ENCODE measurements around the gene SHANK3.
"Not testable (repeated sequence)": the region's sequence is repeated elsewhere in the genome, so short reads cannot be mapped to it uniquely, and the experiment has no call there.

Gene SHANK3

GRCh38 chr22:50654664-50655063 lies 18.0 kb upstream of the SHANK3 start:
- DNase-seq, result not testable (repeated sequence)

DNA sequence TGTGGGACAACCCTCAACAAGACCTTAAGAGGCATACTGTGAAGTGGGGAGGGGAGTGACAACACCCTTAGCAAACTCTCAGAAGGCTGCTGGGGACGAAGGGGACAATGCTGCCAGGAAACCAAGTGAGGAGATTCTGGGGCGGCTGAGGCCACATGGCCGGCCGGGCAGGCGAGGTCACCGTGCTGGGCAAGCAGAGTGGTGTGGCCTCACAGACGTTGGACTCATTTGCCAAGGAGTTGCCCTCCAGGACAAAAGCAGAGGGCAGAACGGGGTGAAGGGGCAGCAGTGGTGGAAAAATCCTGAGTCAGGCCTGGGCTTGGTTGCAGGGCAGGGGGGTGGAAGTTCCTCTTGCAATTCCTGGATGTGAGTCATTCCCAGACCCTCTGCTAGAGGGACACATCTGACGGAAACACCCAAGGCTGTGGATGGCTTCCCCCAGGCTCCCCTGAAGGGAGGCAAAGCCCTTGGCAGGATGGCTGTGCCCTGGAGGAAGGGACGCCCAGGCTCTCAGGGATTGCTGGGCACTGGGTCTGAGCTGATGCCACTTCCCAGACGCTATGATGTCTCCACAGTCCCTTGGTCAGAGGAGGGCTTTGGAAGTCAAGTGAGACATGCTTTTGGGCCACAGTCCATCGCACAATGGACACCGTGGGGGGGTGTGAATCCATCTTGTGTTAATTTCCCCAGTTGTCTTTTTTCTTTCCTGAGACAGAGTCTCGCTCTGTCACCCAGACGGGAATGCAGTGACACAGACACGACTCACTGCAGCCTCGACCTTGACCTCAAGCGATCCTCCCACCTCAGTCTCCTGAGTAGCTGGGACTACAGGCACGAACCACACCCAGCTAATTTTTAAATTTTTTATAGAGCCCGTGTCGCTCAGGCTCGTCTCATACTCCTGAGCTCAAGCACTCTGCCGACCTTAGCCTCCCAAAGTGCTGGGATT lies 16.2 kb upstream of the SHANK3 start:
- DNase-seq, result peak; percentile 48

DNA sequence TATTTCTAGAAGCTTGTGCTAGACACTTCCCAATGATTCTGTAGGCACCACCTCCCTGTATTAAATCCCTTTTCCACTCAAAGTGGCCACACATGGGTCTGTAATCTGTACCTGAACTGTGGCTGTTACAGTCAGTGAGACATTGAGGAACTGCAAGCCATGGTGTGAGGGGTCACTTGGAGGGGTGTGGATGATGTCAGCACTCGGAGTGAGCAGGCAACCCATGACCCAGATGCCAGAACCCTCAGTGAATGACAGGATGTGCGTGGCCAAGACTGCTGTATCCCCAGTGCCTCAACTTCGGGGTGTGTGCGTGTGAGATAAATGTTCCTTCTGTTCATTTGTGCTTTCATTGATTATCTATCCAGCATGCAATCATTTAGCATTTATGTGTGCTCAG lies 14.7 kb upstream of the SHANK3 start:
- no peak for DNase-seq

- DNase-seq, result not testable (repeated sequence)
These were observed 12.9 kb upstream of the SHANK3 start for GRCh38 chr22:50659711-50660110.

GRCh38 chr22:50660306-50660705 lies 12.3 kb upstream of the SHANK3 start:
- no peak for DNase-seq

GRCh38 chr22:50665212-50665611 lies 7.4 kb upstream of the SHANK3 start:
- DNase-seq, result no peak

DNA sequence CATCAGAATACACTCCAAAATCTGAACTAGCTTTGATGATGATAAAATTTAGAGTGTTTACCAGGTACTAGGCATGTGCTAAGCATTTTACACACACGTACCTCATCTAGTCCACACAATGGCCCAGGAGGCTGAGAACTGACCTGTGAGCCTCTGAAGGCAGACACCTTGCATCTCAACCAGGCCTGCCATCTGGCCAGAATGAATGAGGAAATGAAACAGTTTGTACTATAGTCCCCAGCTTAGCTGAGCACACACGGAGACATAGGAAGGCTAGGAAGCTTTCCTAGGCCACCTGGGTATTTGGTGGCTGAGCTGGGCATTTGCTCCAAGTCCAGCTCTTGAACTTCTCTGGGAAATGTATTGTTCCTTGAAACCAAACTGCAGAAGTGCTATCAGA lies 6.9 kb upstream of the SHANK3 start:
- DNase-seq, result no peak

GRCh38 chr22:50670513-50670912 lies 2.1 kb upstream of the SHANK3 start:
- DNase-seq, result no peak

DNA sequence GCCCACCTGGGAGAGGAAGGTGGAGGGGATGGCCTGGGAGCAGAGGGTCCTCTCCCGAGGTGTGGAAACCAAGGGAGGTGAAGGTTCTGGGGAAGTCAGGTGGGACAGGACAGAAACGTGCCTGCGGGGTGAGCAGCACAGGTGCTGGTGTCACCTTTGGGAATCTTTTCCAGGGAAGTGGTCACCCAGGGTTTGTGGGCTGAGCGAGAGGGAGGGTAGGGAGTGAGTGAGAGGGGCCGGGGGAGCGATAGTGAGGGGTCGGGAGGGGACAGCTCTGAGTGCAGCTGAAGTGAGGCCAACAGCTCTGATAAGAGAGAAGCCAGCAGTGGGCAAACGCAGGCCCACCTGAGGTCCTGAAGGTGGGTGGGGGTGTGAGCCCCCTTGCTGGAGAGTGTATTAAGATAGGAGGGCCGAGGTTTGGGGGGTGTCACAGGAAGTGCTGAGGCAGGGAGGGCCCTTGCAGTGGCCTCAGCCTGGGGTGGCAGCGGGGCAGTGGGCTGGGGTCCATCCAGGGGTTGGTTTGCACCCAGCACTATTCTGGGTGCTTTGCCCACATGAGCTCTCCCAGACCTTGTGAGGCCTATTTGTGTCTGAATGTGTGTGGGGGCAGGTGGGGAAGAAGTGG lies 1.6 kb upstream of the SHANK3 start:
- DNase-seq, result no peak

DNA sequence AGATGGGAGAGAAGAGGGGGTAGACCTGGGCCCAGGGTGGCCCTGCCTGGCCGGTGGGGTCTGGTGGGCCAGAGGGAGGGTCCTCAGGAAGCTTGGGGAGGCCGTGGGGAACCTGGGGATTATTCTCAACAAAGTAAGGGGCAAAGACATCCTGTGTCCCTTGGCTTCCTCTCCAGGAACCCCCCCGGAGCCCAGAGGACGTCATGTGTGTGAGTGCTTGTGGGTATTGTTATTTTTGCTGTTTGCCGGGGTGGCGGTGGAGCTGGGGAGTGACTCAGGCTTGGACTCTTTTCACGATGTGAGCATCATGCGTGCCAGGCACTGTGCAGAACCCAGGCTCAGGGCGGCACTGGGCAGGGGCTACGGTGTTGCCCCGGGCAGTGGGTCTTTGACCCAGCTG lies 982 bp upstream of the SHANK3 start:
- no peak for DNase-seq

DNA sequence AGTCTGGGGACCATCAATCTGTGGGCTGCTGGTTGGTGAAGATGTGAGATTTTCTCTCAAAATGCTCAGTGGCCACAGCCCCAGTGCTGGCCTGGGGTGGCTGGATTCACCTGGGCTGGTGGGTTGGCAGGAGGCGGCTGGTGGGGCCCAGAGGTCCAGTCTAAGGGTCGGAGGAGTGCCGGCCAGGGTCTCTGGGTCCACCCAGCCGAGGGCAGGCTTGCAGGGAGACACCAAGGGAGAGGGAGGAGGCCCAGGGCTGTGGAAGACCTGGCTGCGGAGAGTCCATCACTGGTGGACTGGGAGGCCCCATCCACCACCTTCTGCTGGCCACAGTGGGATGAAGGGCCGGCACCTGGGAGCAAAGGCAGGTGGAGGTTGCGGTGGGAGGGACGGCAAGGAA lies 582 bp upstream of the SHANK3 start:
- DNase-seq, result no peak

GRCh38 chr22:50673231-50674129 lies 857 bp downstream of the SHANK3 start:
- DNase-seq, result no peak

- no peak for DNase-seq
These were observed 1.5 kb downstream of the SHANK3 start for GRCh38 chr22:50674130-50674500.

GRCh38 chr22:50674606-50675552 lies 2.3 kb downstream of the SHANK3 start:
- peak; percentile 75 for DNase-seq

DNA sequence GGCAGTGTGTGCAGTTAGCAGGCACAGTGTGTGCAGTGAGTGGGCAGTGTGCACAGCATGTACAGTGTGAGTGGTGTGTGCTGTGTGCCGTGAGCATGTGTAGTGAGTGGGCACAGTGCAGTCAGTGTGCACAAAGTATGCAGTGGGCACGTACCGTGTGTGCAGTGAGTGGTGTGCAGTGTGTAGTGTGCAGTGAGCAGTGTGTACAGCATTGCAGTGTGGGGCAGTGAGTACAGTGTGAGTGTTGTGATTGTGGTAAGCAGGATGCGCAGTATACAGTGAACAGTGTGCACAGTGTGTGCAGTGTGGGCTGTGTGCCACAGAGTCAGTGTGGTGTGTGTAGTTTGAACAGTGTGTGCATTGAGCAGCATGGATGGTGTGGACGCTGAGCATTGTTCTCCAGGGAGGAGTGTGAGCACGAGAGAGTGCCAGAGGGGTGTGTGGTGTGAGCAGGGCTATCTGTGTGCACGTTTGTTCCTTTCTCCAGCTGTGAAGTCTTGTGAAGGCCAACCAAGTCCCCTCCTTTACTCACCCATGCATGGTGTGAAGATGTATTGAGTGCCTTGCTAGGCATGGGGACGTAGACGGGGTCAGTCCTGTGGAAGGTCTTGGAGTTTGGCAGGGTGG lies 3.0 kb downstream of the SHANK3 start:
- no peak for DNase-seq

GRCh38 chr22:50676180-50676636 lies 3.6 kb downstream of the SHANK3 start:
- no peak for DNase-seq

- no peak for DNase-seq
These were observed 4.3 kb downstream of the SHANK3 start for GRCh38 chr22:50676661-50677492.

- DNase-seq, result no peak
These were observed 5.0 kb downstream of the SHANK3 start for GRCh38 chr22:50677493-50678217.

- no peak for DNase-seq
These were observed 5.6 kb downstream of the SHANK3 start for GRCh38 chr22:50678218-50678650.

Data from 8988T (cell line).